Measurements from ENCODE around the gene CACNA2D1. TPM values are rescaled to one million over a fixed set of nuclear protein-coding genes. Genes with fewer than 3 reads are reported as not detected.
A peak's percentile ranks its signal among the peaks of the same experiment; 100 is the strongest.

The CACNA2D1 gene
- polyA plus RNA-seq, 1 donor = 105 TPM

GRCh38 chr7:82339958-82340357 is 103.6 kb downstream of the CACNA2D1 start:
- DNase-seq = no peak

GRCh38 chr7:82335927-82336326 is 107.7 kb downstream of the CACNA2D1 start:
- DNase-seq = no peak

- no peak for DNase-seq
Measured at GRCh38 chr7:82335001-82335400, 108.6 kb downstream of the CACNA2D1 start.

- DNase-seq = no peak
Measured at GRCh38 chr7:82331234-82331633, 112.3 kb downstream of the CACNA2D1 start.

- DNase-seq = no peak
Measured at GRCh38 chr7:82330706-82331215, 112.8 kb downstream of the CACNA2D1 start.

GRCh38 chr7:82327898-82328297 is 115.7 kb downstream of the CACNA2D1 start:
- no peak for DNase-seq

GRCh38 chr7:82325416-82325815 is 118.2 kb downstream of the CACNA2D1 start:
- no peak for DNase-seq

- no peak for DNase-seq
Measured at GRCh38 chr7:82323806-82324205, 119.8 kb downstream of the CACNA2D1 start.

GRCh38 chr7:82319674-82320118 is 123.9 kb downstream of the CACNA2D1 start:
- peak; percentile 32 for DNase-seq

GRCh38 chr7:82318786-82319185 is 124.8 kb downstream of the CACNA2D1 start:
- no peak for DNase-seq

- no peak for DNase-seq
Measured at GRCh38 chr7:82317760-82318159, 125.8 kb downstream of the CACNA2D1 start.

- DNase-seq = no peak
Measured at GRCh38 chr7:82317257-82317721, 126.3 kb downstream of the CACNA2D1 start.

GRCh38 chr7:82313269-82313668 is 130.3 kb downstream of the CACNA2D1 start:
- DNase-seq = no peak

- no peak for DNase-seq
Measured at GRCh38 chr7:82312646-82313045, 130.9 kb downstream of the CACNA2D1 start.

- no peak for DNase-seq
Measured at GRCh38 chr7:82305347-82306005, 138.1 kb downstream of the CACNA2D1 start.

GRCh38 chr7:82294865-82295264 is 148.7 kb downstream of the CACNA2D1 start:
- no peak for DNase-seq

- no peak for DNase-seq
Measured at GRCh38 chr7:82294382-82294784, 149.2 kb downstream of the CACNA2D1 start.

GRCh38 chr7:82293467-82293866 is 150.1 kb downstream of the CACNA2D1 start:
- DNase-seq = no peak

GRCh38 chr7:82291931-82292330 is 151.6 kb downstream of the CACNA2D1 start:
- no peak for DNase-seq

- DNase-seq = no peak
Measured at GRCh38 chr7:82289889-82290288, 153.7 kb downstream of the CACNA2D1 start.

- no peak for DNase-seq
Measured at GRCh38 chr7:82289152-82289535, 154.4 kb downstream of the CACNA2D1 start.

GRCh38 chr7:82286798-82287140 is 156.8 kb downstream of the CACNA2D1 start:
- DNase-seq = peak; percentile 20

GRCh38 chr7:82286096-82286797 is 157.3 kb downstream of the CACNA2D1 start:
- DNase-seq = peak; percentile 32

- no peak for DNase-seq
Measured at GRCh38 chr7:82284936-82285519, 158.5 kb downstream of the CACNA2D1 start.

Measured in hindlimb muscle (tissue), 1 donor.